Measurements from ENCODE around the gene MPO.

MPO gene

DNA sequence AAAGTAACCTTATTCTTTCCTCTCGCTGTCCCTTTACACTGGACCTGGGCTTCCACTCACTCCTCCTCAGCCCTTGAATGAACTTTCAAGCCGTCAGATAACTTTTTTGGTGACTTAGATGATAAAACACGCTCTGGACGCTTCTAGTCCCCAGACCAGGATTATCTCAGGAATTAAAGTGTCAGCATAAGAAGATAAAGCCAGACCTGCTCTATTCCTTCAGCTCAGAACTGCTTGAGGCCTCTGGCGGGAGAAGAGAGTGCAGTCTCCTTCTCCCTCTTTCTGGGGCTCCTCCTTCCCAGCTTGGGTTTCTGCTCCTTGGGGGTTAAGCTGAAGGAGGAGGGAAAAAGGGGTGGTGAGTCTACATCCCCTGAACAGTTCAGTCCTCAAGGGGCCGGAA is 35.8 kb downstream of the MPO start:
- no peak for DNase-seq (ENCODE audit: extremely low read depth, insufficient read length)
- Histone ChIP-seq H3K36me3 (ENCODE audit: control insufficient read depth, insufficient read depth, low read length) (no peaks in the 10 kb centered on the region), H3K4me3 (replicated peaks; ENCODE audit: low read depth, low read length) (no peak overlapping the region), H3K27me3 (replicated peaks; ENCODE audit: control insufficient read depth, insufficient read depth, low read length) (no peaks in the 10 kb centered on the region; the same call in 1 of the 2 replicates)
- TF ChIP-seq, protein P1, sequence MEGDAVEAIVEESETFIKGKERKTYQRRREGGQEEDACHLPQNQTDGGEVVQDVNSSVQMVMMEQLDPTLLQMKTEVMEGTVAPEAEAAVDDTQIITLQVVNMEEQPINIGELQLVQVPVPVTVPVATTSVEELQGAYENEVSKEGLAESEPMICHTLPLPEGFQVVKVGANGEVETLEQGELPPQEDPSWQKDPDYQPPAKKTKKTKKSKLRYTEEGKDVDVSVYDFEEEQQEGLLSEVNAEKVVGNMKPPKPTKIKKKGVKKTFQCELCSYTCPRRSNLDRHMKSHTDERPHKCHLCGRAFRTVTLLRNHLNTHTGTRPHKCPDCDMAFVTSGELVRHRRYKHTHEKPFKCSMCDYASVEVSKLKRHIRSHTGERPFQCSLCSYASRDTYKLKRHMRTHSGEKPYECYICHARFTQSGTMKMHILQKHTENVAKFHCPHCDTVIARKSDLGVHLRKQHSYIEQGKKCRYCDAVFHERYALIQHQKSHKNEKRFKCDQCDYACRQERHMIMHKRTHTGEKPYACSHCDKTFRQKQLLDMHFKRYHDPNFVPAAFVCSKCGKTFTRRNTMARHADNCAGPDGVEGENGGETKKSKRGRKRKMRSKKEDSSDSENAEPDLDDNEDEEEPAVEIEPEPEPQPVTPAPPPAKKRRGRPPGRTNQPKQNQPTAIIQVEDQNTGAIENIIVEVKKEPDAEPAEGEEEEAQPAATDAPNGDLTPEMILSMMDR (IDR thresholded peaks at IDR 0.05; ENCODE audit: insufficient read depth, low read length, poor library complexity, severe bottlenecking): no peak

DNA sequence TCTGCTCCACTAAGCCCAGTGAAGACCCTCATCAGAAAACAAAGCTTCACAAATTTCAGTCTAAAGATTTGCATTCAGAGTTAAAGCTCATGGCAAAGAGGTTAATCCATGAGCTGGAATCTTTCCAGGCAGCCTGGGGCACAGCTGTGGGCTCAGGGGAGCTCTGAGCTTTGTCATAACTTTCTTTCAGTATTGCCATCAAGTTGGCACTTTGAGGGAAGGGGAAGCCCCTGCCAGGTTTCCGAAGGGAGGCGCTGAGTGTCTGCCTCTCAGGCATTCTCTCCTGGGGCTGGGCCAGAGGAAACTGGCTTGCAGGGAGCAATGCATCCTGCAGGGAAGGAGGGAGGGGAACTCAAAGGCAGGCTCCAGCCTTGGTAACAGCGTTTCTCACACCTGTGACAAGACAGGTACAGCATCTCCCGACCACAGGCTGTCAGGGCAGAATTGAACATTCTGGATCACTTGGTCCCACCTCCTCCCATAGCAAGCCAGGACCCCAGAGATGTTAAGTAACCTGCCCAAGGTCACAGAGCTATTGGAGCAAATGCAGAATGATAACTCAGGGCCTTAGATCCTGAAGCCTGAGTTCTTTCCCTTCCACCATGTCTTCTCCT is 38.5 kb downstream of the MPO start:
- no peak overlapping the region for H3K4me3 ChIP-seq (replicated peaks; ENCODE audit: low read depth, low read length)
- DNase-seq (ENCODE audit: extremely low read depth, insufficient read length): no peak
- no peaks in the 10 kb centered on the region for H3K36me3 ChIP-seq (ENCODE audit: control insufficient read depth, insufficient read depth, low read length)
- no peaks in the 10 kb centered on the region; the same call in 1 of the 2 replicates for H3K27me3 ChIP-seq (replicated peaks; ENCODE audit: control insufficient read depth, insufficient read depth, low read length)
- TF ChIP-seq, protein P1 (IDR thresholded peaks at IDR 0.05; ENCODE audit: insufficient read depth, low read length, poor library complexity, severe bottlenecking): no peak

DNA sequence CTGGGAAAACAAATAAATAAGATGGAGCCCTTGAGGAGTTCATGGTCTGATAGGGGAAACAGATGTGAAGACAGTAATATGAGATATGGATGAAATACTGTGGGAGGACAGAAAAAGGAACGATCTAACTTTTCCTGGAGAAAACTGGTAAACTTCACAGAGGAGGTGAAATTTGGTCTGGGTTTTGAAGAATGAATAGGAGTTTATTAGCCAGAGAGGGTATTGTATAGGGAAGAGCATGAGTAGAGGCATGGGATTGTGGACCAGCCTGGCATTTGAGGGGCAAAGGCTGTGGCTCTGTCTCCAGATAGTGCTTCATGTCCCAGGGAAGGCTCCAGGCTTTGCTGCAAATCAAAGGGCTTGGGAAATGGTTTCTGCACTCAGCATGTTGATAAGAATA is 40.7 kb downstream of the MPO start:
- no peak overlapping the region for H3K4me3 ChIP-seq (replicated peaks; ENCODE audit: low read depth, low read length)
- no peaks in the 10 kb centered on the region; the same call in 1 of the 2 replicates for H3K27me3 ChIP-seq (replicated peaks; ENCODE audit: control insufficient read depth, insufficient read depth, low read length)
- TF ChIP-seq, protein P1 (IDR thresholded peaks at IDR 0.05; ENCODE audit: insufficient read depth, low read length, poor library complexity, severe bottlenecking): no peak
- DNase-seq (ENCODE audit: extremely low read depth, insufficient read length): no peak
- no peaks in the 10 kb centered on the region for H3K36me3 ChIP-seq (ENCODE audit: control insufficient read depth, insufficient read depth, low read length)

DNA sequence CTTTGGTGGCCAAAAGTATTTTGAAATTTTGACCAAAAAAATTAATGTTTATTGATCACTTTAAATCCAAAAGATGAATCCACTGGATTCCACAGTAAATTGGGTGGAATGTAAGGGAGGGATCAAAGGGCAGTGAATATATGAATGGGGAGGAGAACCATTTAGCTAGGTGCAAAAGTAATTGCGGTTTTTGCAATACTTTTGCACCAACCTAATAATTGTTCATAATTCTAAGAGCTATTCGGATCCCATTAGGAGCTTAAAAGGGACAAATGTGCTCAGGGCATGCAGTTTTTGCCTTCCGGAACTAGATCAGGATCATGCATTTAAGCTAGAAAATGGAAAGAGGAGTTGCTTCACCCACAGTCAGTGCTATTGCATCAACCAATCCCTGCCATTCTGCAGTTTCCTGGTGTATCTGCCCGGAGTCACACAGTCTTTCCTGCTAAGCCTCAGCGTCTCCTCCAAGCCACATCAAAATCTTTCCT is 42.5 kb downstream of the MPO start, which contains the start of gene LPO:
LPO (plus strand) TSS at position 438 of the 488 bp plus-strand sequence. CDS start 4,396 bp downstream, outside the sequence.
- DNase-seq (ENCODE audit: extremely low read depth, insufficient read length): no peak
- TF ChIP-seq, protein P1 (IDR thresholded peaks at IDR 0.05; ENCODE audit: insufficient read depth, low read length, poor library complexity, severe bottlenecking): no peak

DNA sequence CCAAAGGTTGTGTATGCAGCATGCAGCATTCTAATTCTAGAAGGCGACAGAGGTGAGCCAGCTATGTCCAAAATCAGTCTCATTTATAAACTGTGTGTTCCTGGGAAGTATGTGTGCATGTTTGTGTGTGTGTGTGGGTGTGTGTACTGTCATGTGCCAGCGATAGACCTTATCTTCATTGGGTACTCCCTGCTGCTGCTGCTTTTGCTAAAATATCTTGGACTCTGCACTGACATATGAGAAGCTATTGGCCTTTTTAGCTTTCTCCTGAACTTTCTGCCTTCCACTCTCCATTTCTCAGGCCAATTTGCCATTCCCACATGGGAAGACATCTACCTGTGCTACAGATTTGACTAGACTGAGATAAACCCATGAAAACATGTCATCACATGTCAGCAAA is 44.3 kb downstream of the MPO start:
- no peak for DNase-seq (ENCODE audit: extremely low read depth, insufficient read length)
- TF ChIP-seq, protein P1 (IDR thresholded peaks at IDR 0.05; ENCODE audit: insufficient read depth, low read length, poor library complexity, severe bottlenecking): no peak
- no peaks in the 10 kb centered on the region for H3K36me3 ChIP-seq (ENCODE audit: control insufficient read depth, insufficient read depth, low read length)
- H3K4me3 ChIP-seq (replicated peaks; ENCODE audit: low read depth, low read length): no peak overlapping the region
- H3K27me3 ChIP-seq (replicated peaks; ENCODE audit: control insufficient read depth, insufficient read depth, low read length): no peaks in the 10 kb centered on the region; the same call in 1 of the 2 replicates

More for the DNA sequence above, 42.5 kb downstream of the MPO start, which contains the start of gene LPO:
- no peaks in the 10 kb centered on the region; the same call in 1 of the 2 replicates for H3K27me3 ChIP-seq (replicated peaks; ENCODE audit: control insufficient read depth, insufficient read depth, low read length)
- H3K4me3 ChIP-seq (replicated peaks; ENCODE audit: low read depth, low read length): no peak within 1 kb of the TSS
- no peaks in the 10 kb centered on the region for H3K36me3 ChIP-seq (ENCODE audit: control insufficient read depth, insufficient read depth, low read length)
